ENCODE measurements around the gene LGALS3. TPM values are rescaled to one million over a fixed set of nuclear protein-coding genes. Genes with fewer than 3 reads are reported as not detected.

Gene LGALS3
- total RNA-seq, 2 experiments from 2014 or later = 31.5 to 34.4 TPM

- Mint-ChIP-seq H3K9me3 (ENCODE audit: insufficient read depth) (no peaks in the 10 kb centered on the region), H3K27me3 (ENCODE audit: low read depth) (peaks cover 8% of the 10 kb centered on the region), H3K4me1 (ENCODE audit: low read depth) (peaks cover 13% of the 10 kb centered on the region), H3K27ac (no peak overlapping the region), H3K36me3 (ENCODE audit: low read depth) (peaks cover 8% of the 10 kb centered on the region), H3K4me3 (no peak overlapping the region)
- POLR2A ChIA-PET = interaction anchor here (0.8 kb wide), 1 partner anchor 220 kb away, joined by 3 read pairs; no protein-coding TSS in a partner anchor
- DNase-seq (no peak), ATAC-seq (no peak)
- CTCF ChIA-PET = interaction anchor here (0.7 to 1.6 kb wide), 4 partner anchors 10 to 105 kb away, joined by 3 to 6 read pairs (median 4); no protein-coding TSS in a partner anchor
These were observed 65.8 kb downstream of the LGALS3 start for GRCh38 chr14:55194656-55195355.

Other genes with a start within 250 kb of the LGALS3 start
- gene GCH1, start 226.4 kb upstream of the LGALS3 start, total RNA-seq = 10 to 100 TPM; 51.4 to 52.3 TPM
- 10 to 100 TPM; 45.9 to 46.6 TPM for gene WDHD1, start 102.2 kb upstream of the LGALS3 start, total RNA-seq
- gene SOCS4, start 102.0 kb upstream of the LGALS3 start, total RNA-seq = 10 to 100 TPM; 26.7 to 36.5 TPM
- gene MAPK1IP1L, start 77.6 kb upstream of the LGALS3 start, total RNA-seq = 100 to 1,000 TPM; 105 to 106 TPM
- 100 to 1,000 TPM; 110 to 112 TPM for gene DLGAP5, start 62.3 kb downstream of the LGALS3 start, total RNA-seq
- 10 to 100 TPM; 17.4 to 18.3 TPM for gene FBXO34, start 142.2 kb downstream of the LGALS3 start, total RNA-seq

Measured in activated CD8-positive, alpha-beta T cell treated with anti-CD3 and anti-CD28 coated beads, Interleukin-2, amount 10 ng/mL, durations not matched to agents 7 days and 5 days (primary cell).